Parietal lobe (tissue), 1 donor: ENCODE results near the gene PRR18. TPM values are rescaled to one million over a fixed set of nuclear protein-coding genes. Genes with fewer than 3 reads are reported as not detected.

ENCODE experiments used
- total RNA-seq: library from RNA; depleted of rRNA; stranded (reverse); fragments of >200 nt; gene quantifications from one replicate; pipeline ENCODE4 v1.2.3, GENCODE V29; 2014

PRR18 gene, protein sequence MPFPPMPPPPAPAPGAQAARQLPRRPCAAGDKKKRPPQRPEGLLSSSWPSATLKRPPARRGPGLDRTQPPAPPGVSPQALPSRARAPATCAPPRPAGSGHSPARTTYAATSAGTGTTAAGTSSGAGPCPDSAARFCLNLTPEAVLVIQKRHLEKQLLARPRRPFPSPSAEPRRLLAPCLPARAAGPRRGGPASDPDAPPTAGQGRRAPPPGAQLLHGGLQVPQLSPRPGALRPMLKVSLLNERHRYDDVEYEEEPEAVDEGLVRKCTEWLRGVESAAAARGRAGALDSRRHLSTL
- total RNA-seq, result not detected

DNA sequence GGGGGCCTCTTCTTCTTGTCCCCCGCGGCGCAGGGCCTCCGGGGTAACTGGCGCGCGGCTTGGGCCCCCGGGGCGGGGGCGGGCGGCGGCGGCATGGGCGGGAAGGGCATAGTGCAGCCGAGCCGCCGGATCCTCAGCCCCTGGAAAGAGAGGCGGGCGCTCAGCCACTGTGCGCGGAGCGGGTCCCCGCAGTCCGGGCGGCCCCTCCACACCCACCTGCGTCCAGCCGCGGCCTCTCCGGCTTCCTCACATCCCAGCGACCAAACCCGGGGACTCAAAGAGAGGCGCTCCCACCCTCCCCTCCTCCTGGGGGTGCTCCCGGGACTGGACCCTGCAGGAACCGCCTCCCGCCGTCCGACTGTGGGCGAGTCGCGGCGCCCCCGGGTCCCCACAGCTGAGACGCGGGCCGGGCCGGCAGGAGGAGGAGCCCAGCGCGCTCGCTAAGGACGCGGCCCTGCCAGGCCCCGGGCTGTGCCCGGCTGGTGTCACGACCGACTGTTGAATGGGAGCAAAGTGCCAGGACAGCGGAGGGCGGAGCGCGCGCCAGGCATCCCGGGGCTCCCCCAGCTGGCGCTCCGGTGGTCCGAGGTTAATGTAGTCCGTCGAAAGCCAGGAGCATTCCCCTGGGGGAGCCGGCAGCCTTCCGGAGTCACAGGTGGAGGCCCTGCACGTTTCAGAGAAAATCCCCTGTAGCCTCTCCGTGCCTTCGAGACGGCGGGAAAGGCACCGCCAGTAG, at the start of gene PRR18:
TSS of gene PRR18 (minus strand) at position 360 of the 736 bp plus-strand sequence. CDS start at position 110, 250 bp downstream.

DNA sequence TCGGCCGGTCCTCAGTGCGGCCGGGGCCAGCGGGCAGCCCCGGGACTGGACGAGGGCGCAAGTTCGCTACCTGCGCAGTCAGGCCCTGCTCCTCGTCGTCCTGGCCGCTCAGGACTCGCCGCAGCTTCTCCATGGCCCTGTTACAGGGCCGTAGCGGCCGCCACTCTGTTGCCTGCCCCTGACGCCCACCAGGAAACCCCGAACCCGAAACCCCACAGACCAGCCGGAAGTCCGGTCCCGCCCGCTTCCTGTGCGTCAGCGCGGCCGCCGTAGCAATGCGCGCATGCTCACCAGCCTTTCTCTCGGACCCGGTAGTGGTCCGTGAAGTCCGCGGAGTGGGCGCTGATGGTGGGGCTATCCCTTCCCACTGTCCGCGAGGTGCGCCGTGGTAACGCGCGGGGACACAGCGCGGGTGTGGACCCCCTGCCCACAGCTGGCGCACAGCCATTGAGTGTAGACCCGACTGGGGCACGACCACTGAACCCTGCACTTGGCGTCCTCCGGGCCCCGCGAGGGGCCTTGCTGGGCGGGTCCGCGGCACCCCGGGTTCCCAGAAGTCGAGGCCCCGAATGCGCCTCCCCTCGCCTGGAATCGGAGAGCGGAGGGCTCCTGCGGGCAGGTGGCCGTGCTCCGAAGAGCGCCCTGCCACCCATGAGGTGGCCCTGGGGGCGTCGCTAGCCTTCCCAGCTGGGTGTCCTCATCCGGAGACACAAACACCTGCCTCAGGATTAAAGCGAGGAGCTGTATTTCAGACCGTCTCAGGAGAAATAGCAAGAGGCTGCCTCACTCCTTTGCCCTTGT, 34.4 kb upstream of the PRR18 start, which contains the start of gene SFT2D1:
TSS of gene SFT2D1 (minus strand) at position 197 of the 801 bp plus-strand sequence. CDS start at position 133, 64 bp downstream.

Other genes starting within 250 kb of the PRR18 start
- gene TBXT, start 140.5 kb downstream of the PRR18 start, total RNA-seq, result not detected
- 33.8 TPM for gene SFT2D1, start 34.2 kb upstream of the PRR18 start, total RNA-seq
- 49.1 TPM for gene MPC1, start 74.5 kb upstream of the PRR18 start, total RNA-seq